GM10847 (cell line): ENCODE results near the gene PLXNB1.

Experiments
- POLR2A ChIP-seq: IDR thresholded peaks from 2 replicates; pipeline ENCODE4 v1.6.1; 2011; ENCODE audit not compliant: insufficient read length; ENCODE audit errors: extremely low read depth

Gene PLXNB1

GRCh38 chr3:48407542-48408099, 22.3 kb downstream of the PLXNB1 start:
- TF ChIP-seq POLR2A = no peak

GRCh38 chr3:48406443-48407431, 23.1 kb downstream of the PLXNB1 start:
- TF ChIP-seq POLR2A = no peak

DNA sequence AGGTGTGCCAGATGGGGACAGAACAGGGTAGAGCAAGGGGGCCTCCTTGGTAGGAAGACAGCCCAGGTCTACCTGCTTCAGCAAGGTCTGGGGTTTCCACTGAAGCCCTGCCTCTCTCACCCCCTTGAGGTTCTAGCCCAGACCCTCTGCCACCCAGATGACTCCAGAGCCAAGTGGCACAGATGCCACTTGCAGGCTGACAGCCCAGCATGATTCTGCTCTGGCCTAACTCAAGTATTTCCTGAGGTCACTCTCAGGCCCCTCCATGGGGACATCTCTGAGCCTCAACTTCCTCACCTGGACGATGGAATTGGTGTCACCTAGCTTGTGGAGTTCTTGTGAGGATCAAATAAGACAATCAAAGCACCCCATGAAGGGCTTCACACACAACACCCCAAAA, 23.9 kb downstream of the PLXNB1 start:
- no peak for TF ChIP-seq POLR2A

- TF ChIP-seq POLR2A = no peak
Measured at GRCh38 chr3:48405343-48405881, 24.5 kb downstream of the PLXNB1 start.

- no peak for TF ChIP-seq POLR2A
Measured at GRCh38 chr3:48404440-48405342, 25.2 kb downstream of the PLXNB1 start.

DNA sequence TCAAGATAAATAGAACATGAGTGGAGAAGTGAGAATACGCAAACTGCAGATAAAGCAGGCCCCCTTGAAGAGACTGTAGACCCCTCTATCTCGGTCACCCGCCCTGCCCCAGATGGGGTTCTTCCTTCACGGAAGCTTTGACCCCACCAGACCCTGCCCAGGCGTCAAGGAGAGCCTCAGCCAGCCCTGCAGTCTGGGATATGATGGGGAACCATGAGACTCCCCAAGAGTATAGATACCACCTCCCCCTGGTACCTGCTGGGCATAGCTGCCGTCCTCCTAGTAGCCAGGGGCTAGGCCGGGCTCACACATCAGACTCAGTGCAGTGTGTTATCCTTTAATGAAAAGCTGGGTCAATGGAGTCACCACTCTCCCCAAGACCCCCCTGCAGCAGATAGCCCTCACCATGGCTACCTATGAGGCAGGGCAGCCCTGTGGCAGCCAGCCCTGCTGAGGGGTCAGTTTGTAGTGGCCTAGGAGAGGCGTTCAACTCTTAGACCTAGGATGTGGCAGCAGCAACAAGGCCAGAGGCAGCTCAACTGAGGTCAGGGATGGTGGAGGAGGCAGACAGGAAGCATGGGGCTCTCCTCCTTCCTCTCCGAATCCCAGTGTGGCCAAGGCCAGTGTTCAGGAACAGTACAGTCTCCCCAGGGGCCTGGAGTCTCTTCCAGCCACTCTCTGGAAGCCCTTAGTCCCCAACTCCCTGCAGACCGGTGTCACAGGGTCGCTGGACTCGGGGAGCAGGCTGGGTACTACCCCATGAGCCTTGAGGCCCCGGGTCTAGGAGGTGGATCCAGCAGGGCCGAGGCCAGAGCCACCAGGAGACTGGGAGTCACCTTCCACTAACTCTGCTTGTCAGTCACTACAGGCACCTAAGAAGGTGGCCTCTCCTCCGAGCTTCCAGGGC, 26.1 kb downstream of the PLXNB1 start:
- no peak for TF ChIP-seq POLR2A

- no peak for TF ChIP-seq POLR2A
Measured at GRCh38 chr3:48402907-48403306, 27.0 kb downstream of the PLXNB1 start.

DNA sequence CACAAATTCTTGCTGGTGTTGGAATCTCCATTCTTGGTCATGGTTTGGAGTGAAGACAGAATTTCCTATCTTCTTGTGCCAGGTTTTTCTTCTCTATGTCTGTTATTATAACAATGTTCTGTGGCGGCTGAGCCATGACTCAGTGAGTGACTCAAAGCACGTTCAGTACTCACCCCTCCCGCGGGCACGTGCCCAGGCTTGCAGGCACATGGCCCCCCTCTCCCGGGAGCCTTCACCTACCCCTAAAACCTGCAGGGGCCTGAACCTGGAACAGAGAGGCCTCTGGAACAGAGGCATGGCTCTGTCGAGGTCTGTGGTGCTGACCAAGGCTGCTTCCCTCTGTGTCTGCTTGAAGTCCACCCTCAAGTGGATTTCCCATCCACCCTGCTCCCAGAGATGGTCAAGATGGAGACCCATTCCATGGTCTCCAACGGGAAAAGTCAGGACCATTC, 27.6 kb downstream of the PLXNB1 start:
- no peak for TF ChIP-seq POLR2A

GRCh38 chr3:48400824-48401433, 29.0 kb downstream of the PLXNB1 start:
- no peak for TF ChIP-seq POLR2A

- TF ChIP-seq POLR2A = no peak
Measured at GRCh38 chr3:48399387-48400172, 30.3 kb downstream of the PLXNB1 start.

DNA sequence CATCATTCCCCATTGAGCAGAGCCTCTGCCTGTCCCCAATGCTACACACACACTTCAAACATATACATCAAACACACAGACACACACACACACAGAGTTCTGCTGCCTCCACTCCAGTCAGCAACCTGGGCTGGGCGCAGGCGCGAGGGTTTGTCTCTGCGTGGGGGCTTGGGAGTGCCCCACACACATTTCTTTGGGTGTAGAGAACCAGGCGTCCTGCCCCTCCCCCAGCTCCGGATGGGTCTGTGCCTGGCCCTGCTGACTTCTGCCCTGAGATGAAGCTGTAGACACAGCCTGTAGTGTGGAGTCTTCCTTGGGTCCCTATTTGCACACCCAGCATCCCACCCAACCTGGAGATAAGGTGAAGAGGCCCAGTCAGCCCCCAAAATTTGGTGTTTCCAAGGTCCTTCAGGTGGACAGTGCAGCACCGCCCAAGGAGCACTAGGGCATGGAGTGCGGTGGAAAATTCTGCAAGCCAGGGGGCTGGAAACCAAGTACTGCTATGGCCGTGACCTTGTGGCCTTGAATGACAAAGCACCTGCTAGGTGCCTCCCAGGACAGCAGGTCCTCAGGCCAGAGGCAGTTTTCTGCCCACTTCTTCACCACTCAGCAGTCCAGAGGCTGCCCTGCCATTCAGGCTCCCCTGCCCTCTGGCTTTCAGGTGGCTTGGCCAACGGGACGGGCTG, 31.0 kb downstream of the PLXNB1 start:
- no peak for TF ChIP-seq POLR2A
